ENCODE results near the gene ITGB6. TPM values are rescaled to one million over a fixed set of nuclear protein-coding genes. Genes with fewer than 3 reads are reported as not detected.

Gene ITGB6
- total RNA-seq (0.33 TPM), polyA plus RNA-seq (0.32 TPM)
- long read RNA-seq, donor 1 = 0 reads
- long read RNA-seq, donor 2 = 0 reads
- long read RNA-seq, donor 3 = 0 reads
- long read RNA-seq, donor 4 = 0 reads
- long read RNA-seq, donor 5, full-length matches to known transcripts = 2 of 2 reads
- long read RNA-seq, donor 5, partial matches to known transcripts = 0 of 2 reads
- long read RNA-seq, donor 5, other reads (novel, unspliced or antisense) = 0 of 2 reads
- long read RNA-seq, donor 6 = 0 reads
- long read RNA-seq, donor 7 = 0 reads
- long read RNA-seq, donor 8 = 0 reads
- long read RNA-seq, donor 9 = 0 reads
- long read RNA-seq, donor 10 = 0 reads

- no peaks in the 10 kb centered on the region for H3K4me1 ChIP-seq (ENCODE audit: control insufficient read depth in 2 of 2, insufficient read depth in 2 of 2, low read length in 2 of 2)
- H3K36me3 ChIP-seq (ENCODE audit: control insufficient read depth in 2 of 2, insufficient read depth in 2 of 2, low read length in 1 of 2) = no peaks in the 10 kb centered on the region
- DNase-seq (ENCODE audit: low read depth in 6 of 9, low spot score in 9 of 9) = no peak
- H3K9me3 ChIP-seq (ENCODE audit: control insufficient read depth in 2 of 2, insufficient read depth in 1 of 2, low read length in 1 of 2) = no peaks in the 10 kb centered on the region
- WGBS = 96% methylated on average over 9 of the region's 9 CpGs
- H3K27me3 ChIP-seq (ENCODE audit: control insufficient read depth in 2 of 2, insufficient read depth in 1 of 2, low read length in 1 of 2) = no peaks in the 10 kb centered on the region
- H3K4me3 ChIP-seq (ENCODE audit: low read length in 2 of 2) = no peak within 1 kb of the TSS
- no peak within 1 kb of the TSS for H3K27ac ChIP-seq (ENCODE audit: low read depth in 1 of 2, low read length in 1 of 2)
Measured at GRCh38 chr2:160199683-160200389, at the start of gene ITGB6. Gene ITGB6, minus strand, starts transcription at chr2:160200272. Its CDS starts 209 bp downstream, at chr2:160200063.

- DNase-seq (ENCODE audit: low read depth in 6 of 9, low spot score in 9 of 9) = peak in 1 of 9 donors; percentile 16
- Histone ChIP-seq H3K27me3 (ENCODE audit: control insufficient read depth in 2 of 2, insufficient read depth in 1 of 2, low read length in 1 of 2) (no peaks in the 10 kb centered on the region), H3K4me3 (ENCODE audit: low read length in 2 of 2) (no peak overlapping the region), H3K27ac (ENCODE audit: low read depth in 1 of 2, low read length in 1 of 2) (no peak overlapping the region), H3K9me3 (ENCODE audit: control insufficient read depth in 2 of 2, insufficient read depth in 1 of 2, low read length in 1 of 2) (no peaks in the 10 kb centered on the region), H3K4me1 (ENCODE audit: control insufficient read depth in 2 of 2, insufficient read depth in 2 of 2, low read length in 2 of 2) (peaks cover 0 to 3% of the 10 kb centered on the region in 2 donors), H3K36me3 (ENCODE audit: control insufficient read depth in 2 of 2, insufficient read depth in 2 of 2, low read length in 1 of 2) (no peaks in the 10 kb centered on the region)
- WGBS = 88% methylated on average over 6 of the region's 6 CpGs
Measured at GRCh38 chr2:160247296-160248035, 47.4 kb upstream of the ITGB6 start.

DNA sequence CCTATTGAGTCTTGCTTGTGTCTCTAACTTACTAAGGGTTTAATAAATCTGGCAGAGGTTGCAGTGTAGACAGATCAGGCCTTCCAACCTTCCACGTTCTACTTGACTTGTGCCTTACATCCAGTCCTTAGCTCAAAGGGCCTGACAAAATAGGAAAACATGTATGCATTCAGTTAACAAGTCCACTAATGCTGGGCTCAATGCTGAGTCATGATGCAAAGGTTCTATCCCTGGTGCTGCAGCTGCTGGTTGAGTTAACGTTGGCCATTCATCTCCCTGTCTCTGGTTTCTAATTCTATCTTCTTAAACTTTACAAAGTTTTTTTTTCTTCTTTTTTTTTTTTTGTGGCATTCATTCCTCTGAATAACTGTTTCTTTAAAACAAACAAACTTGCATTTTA lies 46.3 kb upstream of the ITGB6 start:
- Histone ChIP-seq H3K9me3 (ENCODE audit: control insufficient read depth in 2 of 2, insufficient read depth in 1 of 2, low read length in 1 of 2) (no peaks in the 10 kb centered on the region), H3K4me3 (ENCODE audit: low read length in 2 of 2) (no peak overlapping the region), H3K4me1 (ENCODE audit: control insufficient read depth in 2 of 2, insufficient read depth in 2 of 2, low read length in 2 of 2) (peaks cover 0 to 3% of the 10 kb centered on the region in 2 donors), H3K27ac (ENCODE audit: low read depth in 1 of 2, low read length in 1 of 2) (no peak overlapping the region), H3K36me3 (ENCODE audit: control insufficient read depth in 2 of 2, insufficient read depth in 2 of 2, low read length in 1 of 2) (no peaks in the 10 kb centered on the region), H3K27me3 (ENCODE audit: control insufficient read depth in 2 of 2, insufficient read depth in 1 of 2, low read length in 1 of 2) (no peaks in the 10 kb centered on the region)
- WGBS = 93% methylated on average over 2 of the region's 2 CpGs
- DNase-seq (ENCODE audit: low read depth in 6 of 9, low spot score in 9 of 9) = no peak

- H3K9me3 ChIP-seq (ENCODE audit: control insufficient read depth in 2 of 2, insufficient read depth in 1 of 2, low read length in 1 of 2) = no peaks in the 10 kb centered on the region
- no peaks in the 10 kb centered on the region for H3K27me3 ChIP-seq (ENCODE audit: control insufficient read depth in 2 of 2, insufficient read depth in 1 of 2, low read length in 1 of 2)
- no peak overlapping the region for H3K4me3 ChIP-seq (ENCODE audit: low read length in 2 of 2)
- H3K27ac ChIP-seq (ENCODE audit: low read depth in 1 of 2, low read length in 1 of 2) = no peak overlapping the region
- H3K36me3 ChIP-seq (ENCODE audit: control insufficient read depth in 2 of 2, insufficient read depth in 2 of 2, low read length in 1 of 2) = no peaks in the 10 kb centered on the region
- 98% methylated on average over 5 of the region's 5 CpGs for WGBS
- peaks cover 0 to 3% of the 10 kb centered on the region in 2 donors for H3K4me1 ChIP-seq (ENCODE audit: control insufficient read depth in 2 of 2, insufficient read depth in 2 of 2, low read length in 2 of 2)
- DNase-seq (ENCODE audit: low read depth in 6 of 9, low spot score in 9 of 9) = no peak
Measured at GRCh38 chr2:160245614-160246155, 45.6 kb upstream of the ITGB6 start.

DNA sequence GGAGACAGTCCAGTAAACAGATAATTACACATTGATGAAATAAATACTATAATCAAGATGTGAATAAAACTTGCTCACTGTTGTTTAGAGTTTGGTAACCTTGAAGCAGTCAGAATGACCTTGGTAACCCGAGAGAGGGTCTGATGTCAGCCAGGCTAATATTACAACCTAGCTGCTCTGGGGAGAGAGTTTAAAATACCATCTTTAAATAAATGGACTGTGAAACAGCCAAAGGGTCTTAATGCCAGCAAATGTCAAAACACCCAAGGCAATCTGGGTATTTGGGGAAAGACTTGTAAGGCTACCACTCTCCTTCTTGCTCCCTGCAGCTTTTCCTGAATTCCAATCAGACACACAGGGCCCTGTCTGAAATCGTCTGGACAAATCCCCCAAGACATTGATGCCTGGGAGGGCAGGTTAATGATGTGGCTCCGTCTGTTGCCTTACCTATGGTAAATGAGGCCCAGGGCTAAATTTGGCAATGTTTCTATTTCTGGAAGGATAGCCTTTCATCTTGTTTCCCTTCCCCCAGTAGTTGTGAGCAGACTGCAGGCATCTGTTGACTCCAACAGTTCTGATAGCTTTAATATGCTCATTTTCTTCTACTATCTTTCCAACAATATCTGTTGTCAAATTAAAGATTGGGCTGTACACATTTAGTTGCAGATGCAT lies 43.0 kb upstream of the ITGB6 start:
- no peaks in the 10 kb centered on the region for H3K36me3 ChIP-seq (ENCODE audit: control insufficient read depth in 2 of 2, insufficient read depth in 2 of 2, low read length in 1 of 2)
- no peaks in the 10 kb centered on the region for H3K9me3 ChIP-seq (ENCODE audit: control insufficient read depth in 2 of 2, insufficient read depth in 1 of 2, low read length in 1 of 2)
- no peak overlapping the region for H3K27ac ChIP-seq (ENCODE audit: low read depth in 1 of 2, low read length in 1 of 2)
- no peak for DNase-seq (ENCODE audit: low read depth in 6 of 9, low spot score in 9 of 9)
- H3K27me3 ChIP-seq (ENCODE audit: control insufficient read depth in 2 of 2, insufficient read depth in 1 of 2, low read length in 1 of 2) = no peaks in the 10 kb centered on the region
- peaks cover 0 to 3% of the 10 kb centered on the region in 2 donors for H3K4me1 ChIP-seq (ENCODE audit: control insufficient read depth in 2 of 2, insufficient read depth in 2 of 2, low read length in 2 of 2)
- no peak overlapping the region for H3K4me3 ChIP-seq (ENCODE audit: low read length in 2 of 2)
- 91% methylated on average over 3 of the region's 3 CpGs for WGBS

- 90% methylated on average over 4 of the region's 4 CpGs for WGBS
- no peak overlapping the region for H3K27ac ChIP-seq (ENCODE audit: low read depth in 1 of 2, low read length in 1 of 2)
- no peaks in the 10 kb centered on the region for H3K4me1 ChIP-seq (ENCODE audit: control insufficient read depth in 2 of 2, insufficient read depth in 2 of 2, low read length in 2 of 2)
- no peak overlapping the region for H3K4me3 ChIP-seq (ENCODE audit: low read length in 2 of 2)
- no peaks in the 10 kb centered on the region for H3K36me3 ChIP-seq (ENCODE audit: control insufficient read depth in 2 of 2, insufficient read depth in 2 of 2, low read length in 1 of 2)
- H3K9me3 ChIP-seq (ENCODE audit: control insufficient read depth in 2 of 2, insufficient read depth in 1 of 2, low read length in 1 of 2) = no peaks in the 10 kb centered on the region
- DNase-seq (ENCODE audit: low read depth in 6 of 9, low spot score in 9 of 9) = no peak
- H3K27me3 ChIP-seq (ENCODE audit: control insufficient read depth in 2 of 2, insufficient read depth in 1 of 2, low read length in 1 of 2) = no peaks in the 10 kb centered on the region
Measured at GRCh38 chr2:160241251-160242137, 41.4 kb upstream of the ITGB6 start.

- no peak overlapping the region for H3K27ac ChIP-seq (ENCODE audit: low read depth in 1 of 2, low read length in 1 of 2)
- H3K4me1 ChIP-seq (ENCODE audit: control insufficient read depth in 2 of 2, insufficient read depth in 2 of 2, low read length in 2 of 2) = no peaks in the 10 kb centered on the region
- no peaks in the 10 kb centered on the region for H3K9me3 ChIP-seq (ENCODE audit: control insufficient read depth in 2 of 2, insufficient read depth in 1 of 2, low read length in 1 of 2)
- 92% methylated on average over 5 of the region's 5 CpGs for WGBS
- no peaks in the 10 kb centered on the region for H3K36me3 ChIP-seq (ENCODE audit: control insufficient read depth in 2 of 2, insufficient read depth in 2 of 2, low read length in 1 of 2)
- H3K4me3 ChIP-seq (ENCODE audit: low read length in 2 of 2) = no peak overlapping the region
- H3K27me3 ChIP-seq (ENCODE audit: control insufficient read depth in 2 of 2, insufficient read depth in 1 of 2, low read length in 1 of 2) = no peaks in the 10 kb centered on the region
- no peak for DNase-seq (ENCODE audit: low read depth in 6 of 9, low spot score in 9 of 9)
Measured at GRCh38 chr2:160239436-160239835, 39.4 kb upstream of the ITGB6 start.

- H3K4me1 ChIP-seq (ENCODE audit: control insufficient read depth in 2 of 2, insufficient read depth in 2 of 2, low read length in 2 of 2) = no peaks in the 10 kb centered on the region
- no peak overlapping the region for H3K27ac ChIP-seq (ENCODE audit: low read depth in 1 of 2, low read length in 1 of 2)
- H3K36me3 ChIP-seq (ENCODE audit: control insufficient read depth in 2 of 2, insufficient read depth in 2 of 2, low read length in 1 of 2) = no peaks in the 10 kb centered on the region
Measured at GRCh38 chr2:160238392-160238791, 38.3 kb upstream of the ITGB6 start.

More at GRCh38 chr2:160238392-160238791, 38.3 kb upstream of the ITGB6 start:
- H3K4me3 ChIP-seq (ENCODE audit: low read length in 2 of 2) = no peak overlapping the region
- H3K27me3 ChIP-seq (ENCODE audit: control insufficient read depth in 2 of 2, insufficient read depth in 1 of 2, low read length in 1 of 2) = no peaks in the 10 kb centered on the region
- DNase-seq (ENCODE audit: low read depth in 6 of 9, low spot score in 9 of 9) = no peak
- no peaks in the 10 kb centered on the region for H3K9me3 ChIP-seq (ENCODE audit: control insufficient read depth in 2 of 2, insufficient read depth in 1 of 2, low read length in 1 of 2)
- 95% methylated on average over 4 of the region's 4 CpGs for WGBS

Measured in thymus (tissue), 14 donors.